ENCODE data around the gene CEP112.

- TF ChIP-seq CTCF (conservative IDR thresholded peaks at IDR 0.05 in 1 of 2, IDR thresholded peaks at IDR 0.05 in 1 of 2; ENCODE audit: low read depth in 1 of 2, low read length in 2 of 2), result no peak
- TF ChIP-seq EZH2 (IDR thresholded peaks at IDR 0.05; ENCODE audit: low read length, missing control alignments), result no peak
Measured at GRCh38 chr17:66198242-66198641, 6.3 kb upstream of the CEP112 start.

All from fibroblast of lung (primary cell).